BE2C (cell line): ENCODE measurements around the gene PLPP6.

ENCODE experiments used
- DNase-seq: peaks from one replicate; pipeline ENCODE4 v3.0.0-alpha.2; 2020
- H3K27me3 ChIP-seq: fragments of 250-450 bp; sonication (Bioruptor Pico); 2 replicates; pipeline ENCODE4 v1.5.1; 2020; ENCODE audit warnings: mild to moderate bottlenecking
- H3K36me3 ChIP-seq: fragments of 250-450 bp; sonication (Bioruptor Pico); 2 replicates; pipeline ENCODE4 v1.5.1; 2020; ENCODE audit warnings: mild to moderate bottlenecking
- H3K4me1 ChIP-seq: fragments of 250-450 bp; sonication (Bioruptor Pico); 2 replicates; pipeline ENCODE4 v1.5.1; 2020
- H3K4me3 ChIP-seq: 2 replicates; pipeline ENCODE4 v1.5.1; 2011; ENCODE audit warnings: low read depth, low read length
- H3K9me3 ChIP-seq: fragments of 250-450 bp; sonication (Bioruptor Pico); 2 replicates; pipeline ENCODE4 v1.5.1; 2020
- CTCF ChIP-seq: IDR thresholded peaks from 2 replicates; pipeline ENCODE4 v1.5.1; 2012; ENCODE audit warnings: mild to moderate bottlenecking, low read depth, low read length

The PLPP6 gene

DNA sequence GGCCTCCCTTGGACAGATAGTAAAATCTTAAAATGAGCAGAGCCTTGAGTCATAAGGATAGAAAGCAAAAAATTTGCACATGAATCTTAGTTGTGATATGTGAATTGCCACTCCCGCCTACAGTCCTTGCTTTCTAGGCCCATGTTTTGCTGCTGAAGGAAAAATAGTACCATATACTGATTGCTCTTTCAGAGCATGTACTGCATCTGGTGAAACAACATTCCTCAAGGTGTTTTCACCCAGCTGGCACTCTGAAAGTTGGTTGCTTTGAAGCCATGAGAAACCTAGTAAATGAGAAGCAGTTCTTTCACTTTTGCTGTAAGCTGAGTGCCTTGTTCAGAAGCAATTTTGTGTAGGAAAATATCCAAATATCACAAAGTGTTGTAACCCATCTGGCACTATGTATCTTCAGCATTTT, 27.6 kb downstream of the PLPP6 start:
- Histone ChIP-seq H3K9me3 (no peaks in the 10 kb centered on the region), H3K4me1 (no peaks in the 10 kb centered on the region), H3K4me3 (no peak overlapping the region), H3K27me3 (no peaks in the 10 kb centered on the region), H3K36me3 (peaks cover 11% of the 10 kb centered on the region)
- TF ChIP-seq CTCF = no peak
- DNase-seq = no peak

DNA sequence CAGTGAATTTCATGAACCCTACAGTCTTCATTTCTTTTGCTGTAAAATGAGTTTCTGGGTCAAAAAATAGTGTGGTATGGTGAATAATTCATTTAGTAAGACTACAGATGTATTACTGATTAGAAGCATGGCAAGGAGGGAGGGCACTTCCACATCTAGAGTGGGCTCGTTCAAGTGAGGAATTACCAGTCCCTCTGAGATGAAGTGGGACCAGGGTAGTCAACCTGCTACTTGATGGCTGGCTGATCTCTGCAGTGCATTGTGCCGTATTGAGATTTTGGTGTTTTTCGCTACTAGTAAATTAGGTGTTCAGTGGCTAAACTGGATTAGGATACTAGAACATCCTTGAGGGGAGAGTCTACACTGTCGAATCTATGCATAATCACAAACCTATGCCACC, 28.1 kb downstream of the PLPP6 start:
- no peak for DNase-seq
- TF ChIP-seq CTCF = no peak

GRCh38 chr9:4691795-4692194, 29.7 kb downstream of the PLPP6 start:
- no peak overlapping the region for H3K4me3 ChIP-seq
- no peaks in the 10 kb centered on the region for H3K9me3 ChIP-seq
- no peaks in the 10 kb centered on the region for H3K27me3 ChIP-seq
- H3K4me1 ChIP-seq = no peaks in the 10 kb centered on the region
- DNase-seq = no peak
- TF ChIP-seq CTCF = no peak
- peaks cover 2% of the 10 kb centered on the region for H3K36me3 ChIP-seq

More for the DNA sequence above, 28.1 kb downstream of the PLPP6 start:
- Histone ChIP-seq H3K36me3 (peaks cover 8% of the 10 kb centered on the region), H3K9me3 (no peaks in the 10 kb centered on the region), H3K4me3 (no peak overlapping the region), H3K4me1 (no peaks in the 10 kb centered on the region), H3K27me3 (no peaks in the 10 kb centered on the region)

DNA sequence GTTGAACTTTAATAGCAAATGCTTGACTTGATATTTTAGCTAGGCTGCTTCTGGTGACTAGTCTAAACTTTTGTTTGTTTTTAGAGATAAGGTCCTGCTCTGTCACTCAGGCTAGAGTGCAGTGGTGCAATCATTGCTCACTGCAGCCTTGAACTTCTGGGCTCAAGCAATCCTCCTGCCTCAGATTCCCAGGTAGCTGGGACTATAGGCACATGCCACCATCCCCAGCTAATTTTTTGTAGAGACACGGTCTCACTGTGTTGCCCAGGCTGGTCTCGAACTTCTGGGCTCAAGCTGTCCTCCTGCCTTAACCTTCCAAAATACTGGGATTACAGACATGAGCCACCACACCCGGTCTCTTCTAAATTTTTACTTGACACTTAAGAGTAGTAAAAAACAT, 38.0 kb downstream of the PLPP6 start:
- no peaks in the 10 kb centered on the region for H3K9me3 ChIP-seq
- no peaks in the 10 kb centered on the region for H3K27me3 ChIP-seq
- no peak for TF ChIP-seq CTCF
- peaks cover 9% of the 10 kb centered on the region; the same call in 1 of the 2 replicates for H3K36me3 ChIP-seq
- H3K4me3 ChIP-seq = no peak overlapping the region
- no peaks in the 10 kb centered on the region for H3K4me1 ChIP-seq
- no peak for DNase-seq

- Histone ChIP-seq H3K9me3 (no peaks in the 10 kb centered on the region), H3K27me3 (no peaks in the 10 kb centered on the region), H3K36me3 (peaks cover 9% of the 10 kb centered on the region; the same call in 1 of the 2 replicates), H3K4me1 (no peaks in the 10 kb centered on the region), H3K4me3 (no peak overlapping the region)
- no peak for TF ChIP-seq CTCF
- no peak for DNase-seq
Measured at GRCh38 chr9:4700932-4701331, 38.8 kb downstream of the PLPP6 start.

DNA sequence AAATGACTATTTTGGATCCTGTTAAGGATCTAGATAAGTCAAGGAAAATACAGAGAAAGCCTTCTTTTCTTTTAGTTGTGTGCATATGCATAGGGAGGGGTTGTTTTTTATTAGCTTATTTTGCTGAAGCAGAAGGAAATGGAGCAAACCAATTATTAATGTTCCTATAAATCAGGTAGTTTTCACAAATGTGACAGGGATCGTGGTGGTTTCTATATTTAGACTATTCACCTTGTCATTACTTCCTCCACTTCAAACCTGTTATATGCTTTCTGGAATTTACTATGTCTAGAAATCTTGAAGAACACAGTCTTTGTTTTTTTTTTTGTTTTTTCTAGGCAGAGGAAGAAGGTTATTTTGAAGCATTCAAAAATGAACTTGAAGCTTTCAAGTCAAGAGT, 39.4 kb downstream of the PLPP6 start:
- Histone ChIP-seq H3K4me1 (no peaks in the 10 kb centered on the region), H3K4me3 (no peak overlapping the region), H3K9me3 (no peaks in the 10 kb centered on the region), H3K27me3 (no peaks in the 10 kb centered on the region), H3K36me3 (peaks cover 9% of the 10 kb centered on the region; the same call in 1 of the 2 replicates)
- DNase-seq = no peak
- TF ChIP-seq CTCF = no peak
